Effector memory CD4-positive, alpha-beta T cell (primary cell): ENCODE results near the gene NPHS1.

Source experiments
- DNase-seq, 3 donors: peaks; one replicate each; pipeline ENCODE4 v3.0.0-alpha.2; 2020
- H3K27ac ChIP-seq: 2 replicates; pipeline ENCODE4 v1.7.0; 2013; ENCODE audit warnings: mild to moderate bottlenecking, low read length, moderate library complexity; ENCODE audit not compliant: insufficient read depth, poor library complexity, severe bottlenecking
- H3K27me3 ChIP-seq: replicated peaks from 2 replicates; pipeline ENCODE4 v1.7.0; 2013; ENCODE audit warnings: mild to moderate bottlenecking, low read length; ENCODE audit not compliant: insufficient read depth, control insufficient read depth, poor library complexity, severe bottlenecking
- H3K36me3 ChIP-seq: 2 replicates; pipeline ENCODE4 v1.7.0; 2013; ENCODE audit warnings: mild to moderate bottlenecking, low read length, moderate library complexity; ENCODE audit not compliant: control insufficient read depth, insufficient read depth
- H3K4me1 ChIP-seq: 2 replicates; pipeline ENCODE4 v1.7.0; 2013; ENCODE audit warnings: low read length, mild to moderate bottlenecking; ENCODE audit not compliant: control insufficient read depth, insufficient read depth, poor library complexity, severe bottlenecking
- H3K4me3 ChIP-seq: 2 replicates; pipeline ENCODE4 v1.7.0; 2013; ENCODE audit warnings: low read length, low read depth, mild to moderate bottlenecking; ENCODE audit not compliant: insufficient read depth, poor library complexity, severe bottlenecking
- H3K9me3 ChIP-seq: 2 replicates; pipeline ENCODE4 v1.7.0; 2013; ENCODE audit warnings: mild to moderate bottlenecking, low read length, moderate library complexity; ENCODE audit not compliant: control insufficient read depth

The NPHS1 gene

DNA sequence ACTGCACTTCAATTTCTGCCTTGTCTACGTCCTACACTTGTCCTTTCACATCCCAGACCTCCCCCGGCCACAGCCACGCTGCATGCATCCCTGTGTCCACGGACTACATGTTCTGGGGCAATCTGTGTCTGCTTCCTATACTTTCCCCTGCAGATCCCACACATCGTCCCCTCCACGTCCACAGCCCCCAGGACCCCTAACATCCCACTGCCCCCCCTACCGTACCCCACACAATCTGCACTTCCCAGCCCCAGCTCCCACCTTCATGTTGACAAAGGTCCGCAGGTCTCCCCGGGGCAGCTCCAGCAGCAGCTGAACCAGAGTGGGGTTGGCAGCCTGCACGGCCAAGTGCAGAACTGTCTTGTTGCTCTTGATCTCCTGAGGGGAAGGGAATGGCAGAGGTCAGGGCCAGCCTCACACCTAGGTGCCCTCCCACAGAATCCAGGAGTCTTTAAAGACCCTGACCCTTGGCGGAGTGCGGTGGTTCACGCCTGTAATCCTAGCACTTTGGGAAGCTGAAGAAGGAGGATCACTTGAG, 37.9 kb upstream of the NPHS1 start:
- Histone ChIP-seq H3K36me3 (peaks cover 68% of the 10 kb centered on the region), H3K9me3 (no peaks in the 10 kb centered on the region), H3K27me3 (no peaks in the 10 kb centered on the region), H3K27ac (no peak overlapping the region), H3K4me3 (no peak overlapping the region), H3K4me1 (no peaks in the 10 kb centered on the region)
- DNase-seq, result no peak

DNA sequence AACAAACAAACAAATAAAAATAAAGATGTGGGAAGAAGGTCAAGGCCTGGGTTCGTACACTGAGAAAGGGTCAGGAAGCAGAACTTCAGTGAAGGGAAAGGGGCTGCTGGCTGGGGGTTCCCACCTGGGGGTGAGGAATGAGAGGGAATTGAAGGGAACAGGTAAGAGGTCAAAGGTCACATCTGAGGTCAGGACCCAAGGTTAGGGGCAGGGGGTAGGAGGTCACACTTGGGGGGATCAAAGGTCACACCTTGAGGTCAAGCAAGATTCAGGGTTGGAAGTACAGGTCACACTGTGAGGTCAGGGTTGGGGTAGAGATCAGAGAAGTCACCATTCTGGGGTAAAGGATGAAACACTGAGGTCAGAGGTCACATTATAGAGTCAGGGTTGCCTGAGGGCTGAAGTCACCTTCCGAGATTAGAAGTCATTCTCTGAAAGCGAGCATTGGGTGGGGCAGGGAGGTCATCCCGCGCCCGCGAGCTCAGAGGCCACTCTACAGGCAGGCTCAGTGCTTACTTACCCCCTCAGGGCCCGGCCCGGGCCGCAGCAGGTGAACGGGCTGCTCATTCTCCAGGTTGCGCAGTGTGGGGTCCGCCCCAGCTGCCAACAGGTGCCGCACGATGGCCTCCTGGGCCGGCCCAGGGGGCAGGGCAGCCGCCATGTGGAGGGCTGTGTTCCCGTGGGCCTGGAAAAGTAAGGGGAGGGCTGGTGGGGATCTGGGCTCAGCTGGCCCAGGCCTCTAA, 37.2 kb upstream of the NPHS1 start:
- no peaks in the 10 kb centered on the region for H3K4me1 ChIP-seq
- no peak overlapping the region for H3K4me3 ChIP-seq
- H3K36me3 ChIP-seq, result peaks cover 61% of the 10 kb centered on the region
- DNase-seq, result no peak
- H3K9me3 ChIP-seq, result no peaks in the 10 kb centered on the region
- H3K27me3 ChIP-seq, result no peaks in the 10 kb centered on the region
- no peak overlapping the region for H3K27ac ChIP-seq

DNA sequence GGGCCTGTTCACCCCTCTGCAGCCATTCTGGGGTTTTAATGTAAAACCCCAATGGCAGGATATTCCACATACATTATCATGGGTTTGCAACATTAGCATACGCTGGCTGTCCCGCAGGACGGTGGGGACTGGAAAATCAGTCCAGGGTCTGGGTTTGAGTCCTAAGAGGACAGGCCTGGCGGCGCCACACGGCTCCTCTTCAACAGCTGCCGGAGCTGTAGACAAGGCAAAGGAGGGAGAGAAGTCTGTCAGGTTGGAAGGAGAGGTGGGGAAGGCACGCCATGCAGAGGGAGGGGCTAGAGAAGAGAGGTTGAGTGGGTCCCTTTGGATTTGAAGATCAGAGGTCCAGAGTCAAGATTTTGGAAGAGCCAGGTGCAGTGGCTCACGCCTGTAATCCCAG, 36.1 kb upstream of the NPHS1 start:
- DNase-seq, result no peak
- Histone ChIP-seq H3K36me3 (peaks cover 50% of the 10 kb centered on the region), H3K4me3 (no peak overlapping the region), H3K9me3 (no peaks in the 10 kb centered on the region), H3K4me1 (no peaks in the 10 kb centered on the region), H3K27ac (no peak overlapping the region), H3K27me3 (no peaks in the 10 kb centered on the region)

DNA sequence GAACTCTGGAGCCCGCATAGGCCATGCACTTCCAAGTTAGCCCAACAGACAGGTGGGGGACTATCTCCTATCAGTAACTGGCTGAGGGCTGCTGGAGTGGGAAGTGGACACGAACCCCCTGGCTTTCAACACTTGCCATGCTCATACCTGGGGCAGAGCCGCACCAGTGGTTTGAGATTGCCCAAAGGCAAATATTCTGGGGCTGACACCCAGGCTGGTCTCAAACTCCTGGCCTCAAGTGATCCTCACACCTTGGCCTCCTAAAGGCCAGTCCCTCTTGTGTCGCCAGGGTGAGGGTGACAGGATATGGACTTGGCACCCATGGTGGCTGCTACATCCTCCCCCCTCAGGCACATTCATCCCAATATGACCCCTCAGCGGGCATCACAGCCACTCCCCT, 34.9 kb upstream of the NPHS1 start:
- H3K27ac ChIP-seq, result no peak overlapping the region
- H3K36me3 ChIP-seq, result peaks cover 42% of the 10 kb centered on the region
- H3K27me3 ChIP-seq, result no peaks in the 10 kb centered on the region
- DNase-seq, result no peak
- peaks cover 3% of the 10 kb centered on the region for H3K4me1 ChIP-seq
- no peaks in the 10 kb centered on the region for H3K9me3 ChIP-seq
- H3K4me3 ChIP-seq, result no peak overlapping the region

DNA sequence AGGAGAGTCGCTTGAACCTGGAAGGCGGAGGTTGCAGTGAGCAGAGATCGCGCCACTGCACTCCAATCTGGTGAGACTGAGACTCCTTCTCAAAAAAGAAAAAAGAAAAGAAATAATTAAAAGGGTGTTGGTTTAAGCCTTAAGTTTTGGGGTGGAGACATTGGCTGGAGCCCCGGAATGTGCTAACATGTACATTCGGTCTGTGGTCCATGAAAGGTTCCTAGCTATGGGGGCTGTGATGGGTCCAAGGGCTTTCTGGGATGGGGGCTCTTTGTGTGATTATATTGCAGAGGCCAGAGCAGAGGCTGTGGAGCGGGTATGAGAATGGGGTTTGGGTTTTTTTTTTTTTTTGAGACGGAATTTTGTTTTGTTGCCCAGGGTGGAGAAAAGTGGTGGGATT, 33.6 kb upstream of the NPHS1 start:
- Histone ChIP-seq H3K4me1 (peaks cover 4% of the 10 kb centered on the region), H3K27ac (no peak overlapping the region), H3K27me3 (no peaks in the 10 kb centered on the region), H3K4me3 (no peak overlapping the region), H3K36me3 (peaks cover 37% of the 10 kb centered on the region), H3K9me3 (no peaks in the 10 kb centered on the region)
- DNase-seq, result no peak

DNA sequence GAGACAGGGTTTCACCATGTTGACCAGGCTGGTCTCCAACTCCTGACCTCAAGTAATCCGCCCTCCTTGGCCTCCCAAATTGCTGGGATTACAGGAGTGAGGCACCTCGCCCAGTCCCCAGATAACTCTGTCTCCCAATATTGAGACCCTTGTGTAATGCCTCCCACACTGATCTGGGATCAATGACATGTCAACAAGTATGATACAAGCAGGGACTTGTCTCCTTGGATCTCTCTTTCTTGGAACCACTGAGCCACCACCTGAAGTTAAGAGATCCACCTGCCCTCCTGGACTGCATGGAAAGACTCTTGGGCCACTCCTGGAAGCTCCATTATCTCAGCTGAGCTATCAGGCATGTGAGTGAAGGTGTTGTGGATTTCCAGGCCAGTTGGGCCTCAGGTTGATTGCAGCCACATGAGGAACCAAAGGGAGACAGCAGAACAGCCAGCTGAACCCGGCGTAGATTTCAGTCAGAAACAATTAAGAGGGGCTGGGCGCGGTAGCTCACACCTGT, 33.0 kb upstream of the NPHS1 start:
- no peak for DNase-seq
- Histone ChIP-seq H3K4me3 (no peak overlapping the region), H3K36me3 (peaks cover 32% of the 10 kb centered on the region), H3K27me3 (no peaks in the 10 kb centered on the region), H3K27ac (no peak overlapping the region), H3K9me3 (no peaks in the 10 kb centered on the region), H3K4me1 (peaks cover 4% of the 10 kb centered on the region)

DNA sequence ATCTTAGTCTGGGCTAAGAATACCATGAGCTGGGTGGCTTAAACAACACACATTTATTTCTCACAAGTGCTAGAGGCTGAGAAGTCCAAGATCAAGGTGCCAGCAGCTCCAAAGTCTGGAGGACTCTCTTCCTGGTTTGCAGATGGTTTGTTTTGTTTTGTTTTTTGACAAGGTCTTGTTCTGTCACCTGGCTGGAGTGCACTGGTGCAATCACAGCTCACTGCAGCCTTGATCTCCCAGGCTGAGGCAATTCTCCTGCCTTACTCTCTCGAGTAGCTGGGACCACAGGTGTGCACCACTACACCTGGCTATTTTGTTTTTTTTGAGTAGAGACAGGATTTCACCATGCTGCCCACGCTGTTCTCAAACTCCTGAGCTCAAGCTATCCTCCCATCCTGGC, 31.6 kb upstream of the NPHS1 start:
- Histone ChIP-seq H3K27me3 (peaks cover 10% of the 10 kb centered on the region), H3K4me3 (no peak overlapping the region), H3K4me1 (peaks cover 4% of the 10 kb centered on the region), H3K9me3 (no peaks in the 10 kb centered on the region), H3K27ac (no peak overlapping the region), H3K36me3 (peaks cover 18% of the 10 kb centered on the region)
- no peak for DNase-seq

DNA sequence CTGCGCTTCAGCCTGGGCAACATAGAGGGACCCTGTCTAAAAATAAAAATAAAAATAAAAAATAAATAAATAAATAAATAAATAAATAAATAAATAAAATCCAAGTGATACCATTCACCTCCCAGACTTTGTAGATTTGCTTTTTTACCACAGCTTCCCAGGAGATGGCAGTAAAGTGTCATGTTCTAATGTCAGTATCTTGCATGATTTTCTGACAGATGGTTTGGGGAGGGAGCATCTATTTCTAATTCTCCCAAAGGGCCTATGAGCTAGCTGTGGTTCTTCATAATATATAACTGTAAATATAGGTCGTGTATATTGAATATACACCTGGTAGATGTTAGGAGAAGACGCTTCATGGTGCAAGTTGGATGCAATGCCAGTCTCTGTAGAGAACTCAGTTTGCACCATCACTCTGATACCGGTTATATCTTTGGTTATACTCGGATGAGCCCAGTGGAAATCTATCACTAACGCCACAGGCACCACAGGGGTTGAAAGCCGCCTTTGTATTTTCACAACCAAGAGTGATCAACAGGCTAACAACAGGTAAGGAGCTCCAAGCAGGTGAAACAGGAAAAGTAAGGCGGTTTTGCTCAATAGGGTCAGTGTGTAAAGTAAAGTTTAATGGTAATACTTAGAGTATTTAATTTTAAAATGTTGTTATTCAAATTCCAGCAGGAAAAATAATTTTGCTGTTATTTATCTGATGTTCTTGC, 30.0 kb upstream of the NPHS1 start:
- Histone ChIP-seq H3K27ac (no peak overlapping the region), H3K4me3 (no peak overlapping the region), H3K4me1 (peaks cover 4% of the 10 kb centered on the region), H3K27me3 (peaks cover 12% of the 10 kb centered on the region), H3K9me3 (no peaks in the 10 kb centered on the region), H3K36me3 (peaks cover 4% of the 10 kb centered on the region)
- peak in 1 of 3 donors; percentile 24 for DNase-seq

DNA sequence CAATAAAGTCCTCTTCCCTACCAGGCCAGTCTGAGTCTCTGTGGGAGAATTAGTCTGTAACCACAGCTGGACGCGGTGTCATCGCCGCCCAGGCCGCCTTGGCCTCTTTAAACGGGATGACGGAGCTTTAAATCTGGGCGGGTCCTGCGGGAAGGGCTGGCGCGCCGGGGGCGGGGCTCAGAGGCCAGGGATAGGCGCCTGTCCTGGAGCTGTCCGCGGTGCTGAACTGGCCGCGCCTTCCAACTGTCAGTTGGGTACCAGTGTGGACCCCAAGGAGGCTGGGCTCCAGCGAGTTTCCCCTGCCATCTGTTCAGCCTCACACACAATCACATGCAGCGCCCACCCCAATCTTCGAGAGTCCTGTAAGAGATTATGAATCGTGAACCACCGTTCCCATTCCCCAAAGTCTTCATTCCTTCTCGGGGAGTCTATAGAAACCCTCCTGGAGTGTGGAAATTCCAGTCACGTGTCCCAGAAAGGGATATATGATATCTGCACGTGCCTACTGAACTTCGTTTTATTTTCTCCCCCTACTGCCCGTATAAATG, 27.5 kb upstream of the NPHS1 start:
- H3K27ac ChIP-seq, result no peak overlapping the region
- no peaks in the 10 kb centered on the region for H3K36me3 ChIP-seq
- DNase-seq, result peak; percentile 48 to 66 (median 53)
- no peak overlapping the region for H3K4me3 ChIP-seq
- peaks cover 12% of the 10 kb centered on the region for H3K27me3 ChIP-seq
- H3K4me1 ChIP-seq, result peaks cover 4% of the 10 kb centered on the region
- no peaks in the 10 kb centered on the region for H3K9me3 ChIP-seq

DNA sequence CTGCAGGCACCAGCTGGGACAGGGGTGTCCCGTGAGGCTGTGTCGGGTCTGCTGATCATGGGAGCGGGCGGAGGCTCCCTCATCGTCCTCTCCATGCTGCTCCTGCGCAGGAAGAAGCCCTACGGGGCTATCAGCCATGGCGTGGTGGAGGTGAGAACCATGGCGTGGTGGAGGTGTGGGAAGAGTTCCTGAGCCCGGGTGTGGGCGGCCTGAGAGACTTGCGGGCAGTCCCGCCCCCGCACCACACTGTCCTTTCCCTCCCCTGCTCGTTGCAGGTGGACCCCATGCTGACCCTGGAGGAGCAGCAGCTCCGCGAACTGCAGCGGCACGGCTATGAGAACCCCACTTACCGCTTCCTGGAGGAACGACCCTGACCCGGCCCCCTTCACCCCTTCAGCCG, 26.8 kb upstream of the NPHS1 start:
- Histone ChIP-seq H3K36me3 (no peaks in the 10 kb centered on the region), H3K4me3 (no peak overlapping the region)
- DNase-seq, result no peak

More for the DNA sequence above, 26.8 kb upstream of the NPHS1 start:
- Histone ChIP-seq H3K27me3 (peaks cover 12% of the 10 kb centered on the region), H3K4me1 (peaks cover 4% of the 10 kb centered on the region), H3K27ac (no peak overlapping the region), H3K9me3 (no peaks in the 10 kb centered on the region)
